CMK (cell line): ENCODE data around the gene LRIG1.

Experiments
- DNase-seq: peaks from one replicate; pipeline ENCODE4 v3.0.0-alpha.2; 2010; ENCODE audit warnings: low read depth

Gene LRIG1

DNA sequence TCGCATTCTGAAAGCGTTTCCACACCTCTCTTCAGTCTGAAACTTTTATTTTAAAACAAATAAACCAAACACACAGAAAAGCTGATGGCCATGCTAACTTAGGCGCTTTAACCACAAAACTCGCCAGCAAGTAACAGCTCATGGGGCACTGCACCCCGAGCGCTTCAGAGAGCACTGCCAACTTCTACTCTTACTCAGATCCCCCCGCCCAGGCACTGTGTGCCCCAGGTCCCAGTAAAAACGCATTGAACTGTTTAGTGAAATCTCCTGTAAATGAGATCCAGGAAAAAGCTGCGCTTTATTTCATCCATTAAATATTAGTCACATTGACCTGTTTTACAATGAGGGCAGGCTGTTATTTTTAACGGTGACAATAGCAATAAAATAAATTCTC lies 99.7 kb downstream of the LRIG1 start:
- no peak for DNase-seq

DNA sequence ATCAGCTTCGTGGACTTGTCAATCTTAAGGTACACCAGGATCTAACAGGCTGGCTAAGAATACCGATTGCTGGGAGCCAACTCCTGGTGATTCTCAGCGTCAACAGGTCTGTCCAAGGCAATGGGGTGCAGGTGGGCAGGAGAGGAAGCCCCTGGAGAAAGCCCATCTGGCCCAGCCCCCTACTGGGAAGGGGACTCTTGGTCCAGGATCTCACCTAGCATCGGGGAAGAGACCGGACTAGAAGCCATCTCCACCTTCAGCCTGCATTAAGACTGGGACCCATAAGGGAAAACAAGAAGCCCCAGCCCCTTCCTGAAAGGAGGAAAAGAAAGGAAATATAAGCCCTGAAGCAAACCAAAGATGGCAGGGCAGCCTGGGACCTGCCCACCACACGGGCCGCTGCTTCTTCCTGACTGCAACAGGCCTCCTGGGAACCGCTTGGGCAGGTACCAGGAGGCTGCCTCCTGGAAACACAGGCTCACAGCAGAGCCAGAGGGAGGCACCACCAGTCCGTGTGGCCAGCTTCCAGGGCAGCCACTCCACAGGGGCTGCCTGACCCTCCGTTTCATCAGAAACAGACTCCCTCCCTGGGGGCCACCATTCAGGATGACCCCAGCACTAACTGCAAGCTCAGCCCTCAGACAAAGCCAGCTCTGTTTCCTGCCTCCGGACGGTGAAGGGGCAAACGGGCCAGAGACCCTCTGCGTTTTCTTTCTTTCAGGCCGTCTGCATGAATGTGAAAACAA lies 100.2 kb downstream of the LRIG1 start:
- no peak for DNase-seq

DNA sequence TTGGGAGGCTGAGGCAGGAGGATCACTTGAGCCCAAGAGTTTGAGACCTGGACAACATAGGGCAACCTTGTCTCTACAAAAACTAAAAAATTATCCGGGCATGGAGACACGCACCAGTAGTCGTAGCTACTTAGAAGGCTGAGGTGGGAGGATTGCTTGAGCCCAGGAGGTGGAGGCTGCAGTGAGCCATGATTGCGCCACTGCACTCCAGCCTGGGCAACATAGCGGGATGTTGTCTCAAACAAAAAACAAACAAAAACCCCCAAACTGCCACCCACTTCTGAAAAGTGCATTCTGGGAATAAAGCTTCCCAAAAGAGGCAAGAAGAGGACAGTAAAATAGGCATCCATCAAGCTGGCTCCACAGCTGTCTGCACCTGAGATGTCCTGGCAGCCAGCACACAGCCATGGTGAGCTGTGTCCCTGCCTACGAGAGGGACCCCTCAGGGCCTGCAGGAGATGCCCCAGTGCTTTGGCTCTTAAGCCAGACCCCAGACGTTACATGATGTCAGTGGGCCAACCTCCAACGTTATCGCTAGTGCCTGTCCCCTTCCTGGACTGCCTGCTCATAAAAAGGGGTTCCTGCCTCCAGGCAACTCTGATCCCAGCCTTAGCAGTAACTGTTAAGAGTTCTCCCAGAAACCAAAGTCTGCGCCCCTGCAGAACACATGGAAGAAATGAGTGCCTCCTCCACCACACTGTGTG lies 101.1 kb downstream of the LRIG1 start:
- DNase-seq = no peak

DNA sequence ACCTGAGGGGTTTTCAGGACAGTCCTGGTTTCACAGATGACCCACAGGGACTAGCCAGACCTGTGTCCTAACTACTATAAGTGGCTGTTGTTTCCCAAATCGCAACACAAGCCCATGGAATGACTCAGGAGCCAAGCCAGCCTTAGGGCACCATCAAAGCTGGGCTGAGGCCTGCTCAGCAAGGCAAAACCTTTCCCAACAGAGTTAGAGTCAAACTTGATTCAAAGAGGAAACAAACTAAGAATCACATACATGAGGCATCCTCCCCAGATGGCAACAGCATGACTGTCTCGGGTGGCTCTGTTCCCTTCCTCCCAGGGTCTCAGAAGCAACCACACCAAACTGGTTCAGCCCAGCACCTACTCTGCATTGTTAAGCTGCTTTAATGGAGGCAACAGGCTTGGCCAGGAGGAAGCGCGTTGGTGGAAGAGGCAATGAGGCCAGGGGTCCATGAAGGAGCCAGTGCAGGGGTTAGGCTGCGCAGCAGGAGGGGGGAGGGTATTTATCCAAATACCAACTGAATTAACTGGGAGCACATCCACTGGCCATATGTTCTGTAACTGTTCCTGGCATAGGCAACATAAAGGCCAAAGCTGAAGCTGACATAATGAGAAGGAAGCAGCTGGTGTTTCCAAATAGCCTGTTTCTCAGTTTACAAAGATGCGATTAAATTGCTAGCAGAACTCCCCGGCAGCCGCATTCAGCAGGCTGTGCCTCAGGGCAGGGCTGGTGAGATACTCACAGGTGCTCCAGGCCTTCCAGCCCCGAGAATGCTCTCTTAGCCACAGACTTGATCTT lies 102.4 kb downstream of the LRIG1 start:
- DNase-seq = no peak

DNA sequence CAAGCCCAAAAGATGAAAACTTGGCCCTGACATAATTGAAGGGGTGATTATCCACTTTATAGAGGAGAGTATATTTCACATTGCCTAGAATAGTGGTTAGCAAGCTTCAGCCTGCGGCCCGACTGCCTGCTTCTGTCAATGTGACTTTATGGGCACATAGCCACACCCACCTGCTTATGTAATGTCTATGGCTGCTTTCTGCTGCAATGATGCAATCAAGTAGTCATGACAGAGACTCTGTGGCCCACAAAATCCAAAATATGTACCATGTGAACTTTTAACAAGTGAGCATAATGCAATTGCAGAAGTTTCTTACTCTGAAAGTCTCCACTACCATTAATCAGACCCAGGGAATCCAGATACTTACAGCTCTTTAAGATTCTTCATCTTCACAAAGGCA lies 103.1 kb downstream of the LRIG1 start:
- DNase-seq = no peak

DNA sequence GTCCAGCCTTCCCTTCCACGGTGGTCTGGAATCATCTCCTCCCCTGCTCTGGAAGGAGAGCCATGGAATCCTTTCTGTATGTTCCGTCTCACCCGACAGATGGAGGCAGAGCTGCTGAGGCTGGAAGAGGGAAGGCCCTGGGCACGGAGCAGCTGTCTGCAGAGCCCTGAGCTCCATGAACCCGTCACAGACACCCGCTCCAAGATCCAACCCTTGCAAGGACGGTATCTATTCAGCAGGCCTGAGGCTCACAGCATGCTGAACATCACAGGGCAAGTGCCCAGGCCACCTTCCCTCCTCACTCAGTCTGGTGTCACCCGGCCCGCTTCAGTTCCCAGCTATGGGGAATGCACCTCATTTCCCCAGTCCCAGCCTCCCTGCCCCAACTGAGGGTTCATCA lies 103.9 kb downstream of the LRIG1 start:
- no peak for DNase-seq

DNA sequence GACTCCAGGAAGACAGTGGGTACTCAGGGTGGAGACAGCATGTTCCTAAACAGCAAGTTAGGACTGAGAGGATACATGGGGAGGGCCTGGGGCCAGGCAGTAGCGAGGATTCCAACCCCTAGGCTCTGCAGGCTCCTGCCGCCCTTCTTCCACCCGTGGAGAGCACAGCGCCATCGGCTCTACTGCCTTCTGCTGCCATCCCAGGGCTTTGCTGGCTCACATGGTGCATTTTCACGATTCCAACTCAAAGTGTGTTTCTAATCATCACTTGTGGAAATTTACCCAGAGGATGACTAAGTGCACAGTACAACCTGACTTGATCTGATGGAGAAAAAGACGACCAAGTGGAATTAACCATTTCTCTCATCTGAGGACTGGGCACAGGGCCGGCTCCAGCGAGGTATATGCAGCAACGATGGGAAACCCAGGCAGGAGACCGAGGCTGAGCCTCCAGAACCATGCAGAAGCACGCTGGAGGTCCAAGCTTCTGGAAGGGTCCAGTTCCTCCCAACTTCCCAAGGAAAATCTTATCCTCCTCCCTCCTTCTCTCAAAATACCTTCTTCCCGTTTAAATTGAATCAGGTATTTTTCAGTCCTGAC lies 104.6 kb downstream of the LRIG1 start:
- DNase-seq = no peak

DNA sequence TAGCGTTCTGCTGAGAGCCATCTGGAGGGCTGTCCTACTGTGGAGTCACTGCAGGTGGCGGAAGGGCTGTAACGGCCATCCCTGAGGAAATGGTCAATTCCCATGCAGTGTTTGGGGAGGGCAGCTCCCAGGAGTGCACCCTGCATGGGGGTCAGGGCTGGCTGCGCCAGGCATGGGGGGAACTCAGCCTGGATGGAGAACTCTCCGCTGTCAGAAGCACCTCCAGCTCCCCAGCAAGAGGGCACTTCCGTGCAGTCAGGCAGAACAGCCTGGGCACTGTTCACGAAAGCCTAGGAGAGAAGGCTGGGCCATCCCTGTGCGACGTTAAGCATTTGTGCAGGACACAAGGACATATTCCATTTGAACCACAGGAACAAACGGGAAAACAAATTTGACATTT lies 105.2 kb downstream of the LRIG1 start:
- no peak for DNase-seq

DNA sequence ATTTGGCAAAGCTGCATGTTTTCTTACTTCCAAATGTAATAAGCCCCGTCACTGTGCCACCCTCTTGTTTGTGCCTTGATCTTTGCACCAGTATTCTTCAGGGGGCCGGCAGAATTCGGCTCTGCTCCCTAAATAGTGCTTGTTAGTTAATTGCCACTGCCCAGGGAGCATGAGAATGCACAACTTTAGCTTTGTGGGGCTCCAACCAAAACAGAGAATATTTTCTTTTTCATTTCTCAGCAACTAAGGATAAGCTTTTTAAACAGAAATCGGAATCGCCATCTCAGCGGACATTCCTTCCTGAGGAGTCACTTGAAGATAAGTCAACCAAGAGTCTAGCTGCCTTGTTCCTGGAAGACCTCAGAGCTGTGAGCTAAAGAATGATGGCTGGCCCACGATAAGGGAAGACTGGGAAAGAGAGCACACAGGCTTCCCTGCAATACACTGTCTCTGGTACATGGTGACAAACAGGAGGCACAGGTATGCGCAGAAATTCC lies 106.0 kb downstream of the LRIG1 start:
- no peak for DNase-seq

DNA sequence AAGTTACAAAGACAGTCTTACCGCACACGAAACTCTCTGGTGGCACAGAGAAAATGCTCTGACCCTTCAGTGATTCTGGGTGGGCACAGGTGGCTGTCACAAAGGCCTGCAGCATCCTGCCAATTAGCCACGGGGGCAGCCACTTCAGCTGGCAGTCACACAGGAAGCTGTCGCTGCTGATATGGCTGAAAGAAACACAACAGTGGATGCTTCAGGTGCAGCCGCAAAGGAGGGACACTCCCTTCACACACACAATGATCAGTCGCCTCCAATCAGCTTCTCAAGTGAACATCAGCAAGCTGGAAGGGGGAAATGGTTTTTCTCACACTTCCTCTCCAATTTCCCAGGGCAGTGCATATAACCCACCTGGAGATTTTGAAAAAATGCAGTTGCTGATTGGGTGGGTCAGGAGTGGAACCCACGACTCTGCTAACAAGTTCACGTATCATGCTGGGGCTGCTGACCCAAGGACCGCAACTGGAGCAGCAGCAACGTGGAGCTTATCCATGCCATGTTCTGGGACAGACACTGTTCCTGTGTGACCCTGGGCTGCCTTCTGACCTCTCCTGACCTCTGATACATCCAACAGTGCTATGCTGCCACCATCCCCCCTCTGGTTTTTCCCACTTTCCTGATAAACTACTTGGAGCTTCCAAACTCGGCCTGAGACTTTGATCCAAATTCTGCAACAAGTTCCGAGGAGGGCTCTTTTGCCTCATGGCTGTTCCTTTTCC lies 106.6 kb downstream of the LRIG1 start:
- no peak for DNase-seq

DNA sequence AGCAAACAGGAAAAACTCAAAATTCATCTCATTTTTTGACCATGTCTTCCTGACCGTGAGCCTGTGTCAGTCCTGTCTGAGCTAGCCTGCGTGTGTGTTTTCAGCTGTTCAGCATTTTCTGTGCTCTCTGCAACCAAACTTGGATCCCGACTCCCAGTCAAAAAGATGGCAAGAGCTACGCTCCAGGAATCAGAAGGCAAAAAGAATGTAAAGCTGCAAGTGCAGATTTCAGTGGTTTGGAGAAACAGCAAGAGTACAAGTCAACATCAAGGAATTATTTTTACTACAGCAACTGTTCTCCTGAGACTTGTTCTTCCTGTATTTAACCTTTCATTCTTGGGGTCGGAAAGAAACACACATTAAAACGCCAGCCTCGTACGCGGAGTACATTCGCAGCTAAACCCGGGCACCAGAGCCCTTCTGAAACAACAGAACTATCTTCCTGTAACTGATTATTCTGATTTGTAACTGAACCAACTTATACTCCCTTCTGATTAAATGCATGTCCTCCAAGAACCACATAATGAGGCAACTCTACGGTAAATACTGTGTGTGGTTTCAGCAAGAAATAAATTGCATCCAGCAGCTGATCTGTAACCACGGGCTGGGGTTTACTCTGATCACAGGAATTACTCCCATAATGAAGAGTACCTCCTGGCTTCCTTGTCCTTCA lies 107.4 kb downstream of the LRIG1 start:
- DNase-seq = no peak

DNA sequence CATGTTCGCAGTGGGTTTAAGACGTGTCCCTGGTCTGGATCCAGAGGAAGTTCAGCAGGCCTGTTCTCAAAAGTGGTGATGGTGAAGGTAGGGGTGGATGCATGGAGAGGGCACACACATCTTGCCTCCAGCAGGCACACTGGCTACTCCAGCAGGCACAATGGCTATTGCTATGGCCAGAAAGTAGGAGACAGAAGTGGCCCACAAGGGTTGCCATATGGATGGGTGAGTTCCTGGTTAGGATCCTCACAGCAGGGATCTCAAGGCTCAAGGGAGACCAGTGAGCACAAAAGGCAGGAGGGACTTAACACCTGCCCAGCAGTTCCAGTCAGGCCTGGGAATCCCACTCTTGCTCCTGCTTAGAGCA lies 107.9 kb downstream of the LRIG1 start:
- no peak for DNase-seq

DNA sequence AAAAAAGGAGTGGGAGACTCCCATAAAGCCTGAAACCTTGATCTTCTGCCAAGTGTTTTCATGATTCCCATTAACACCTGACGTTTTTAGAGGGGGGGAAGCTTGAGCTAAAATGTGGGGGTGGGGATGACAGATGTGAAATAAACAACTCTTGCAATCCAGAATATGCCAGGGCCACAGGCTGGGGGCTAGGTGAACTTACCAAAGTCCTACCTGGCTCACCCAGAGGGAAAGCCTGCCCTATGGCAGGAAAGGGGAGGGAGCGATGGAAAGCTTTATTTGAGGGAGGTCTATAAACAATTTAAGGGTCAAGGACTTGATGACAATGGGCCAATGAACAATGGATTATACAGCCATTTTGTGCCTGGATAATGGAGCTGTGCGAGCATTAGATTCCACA lies 108.3 kb downstream of the LRIG1 start:
- no peak for DNase-seq

DNA sequence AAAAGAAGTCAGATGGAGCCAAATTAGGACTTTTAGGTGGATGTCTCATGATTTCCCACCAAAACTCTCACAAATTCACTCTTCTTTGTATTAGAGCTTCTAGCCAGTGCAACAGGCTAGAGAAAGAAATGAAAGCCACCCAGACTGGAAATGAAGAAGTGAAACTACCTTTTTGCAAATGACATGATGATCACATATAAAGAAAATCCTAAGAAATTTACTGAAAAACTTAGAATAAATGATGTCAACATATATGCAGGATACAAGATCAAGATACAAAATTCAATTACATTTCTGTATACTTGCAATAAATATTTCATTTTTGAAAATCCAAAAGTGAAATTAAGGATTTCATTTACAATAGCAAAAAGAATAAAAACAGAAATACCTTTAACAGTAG lies 110.8 kb downstream of the LRIG1 start:
- DNase-seq = no peak

DNA sequence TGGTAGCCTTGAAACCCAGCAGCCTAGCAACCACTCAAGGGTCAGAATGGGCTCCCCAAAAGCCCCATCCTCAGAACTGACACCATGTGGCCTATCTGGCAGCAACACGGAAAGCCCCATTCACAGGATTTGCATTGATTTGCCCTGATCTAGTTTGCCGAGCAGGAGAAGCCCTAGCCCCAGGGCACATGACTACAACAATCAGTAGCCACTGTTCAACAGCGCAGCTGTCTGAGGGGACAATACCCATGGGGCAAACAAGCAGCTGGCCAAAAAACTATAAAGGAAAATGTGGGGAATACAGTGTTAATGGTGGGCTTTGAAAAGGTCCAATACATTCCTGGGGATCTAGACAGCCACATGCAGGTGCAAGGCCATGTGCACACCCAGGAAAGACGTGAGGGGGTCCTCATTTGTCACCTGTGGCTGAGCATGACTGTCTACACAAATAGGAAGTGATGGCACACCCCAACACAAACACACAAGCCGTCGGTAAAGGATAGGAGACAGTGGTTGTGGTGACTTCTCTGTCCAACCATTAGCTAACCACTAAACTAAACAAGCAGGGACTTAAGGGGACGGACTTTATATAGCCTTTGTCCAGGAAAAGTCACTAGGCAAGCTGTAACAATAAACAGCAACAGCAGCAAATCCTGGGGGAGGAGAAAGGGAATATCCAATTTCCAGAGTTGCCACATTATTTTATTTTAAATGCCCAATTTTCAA lies 113.7 kb downstream of the LRIG1 start:
- no peak for DNase-seq

DNA sequence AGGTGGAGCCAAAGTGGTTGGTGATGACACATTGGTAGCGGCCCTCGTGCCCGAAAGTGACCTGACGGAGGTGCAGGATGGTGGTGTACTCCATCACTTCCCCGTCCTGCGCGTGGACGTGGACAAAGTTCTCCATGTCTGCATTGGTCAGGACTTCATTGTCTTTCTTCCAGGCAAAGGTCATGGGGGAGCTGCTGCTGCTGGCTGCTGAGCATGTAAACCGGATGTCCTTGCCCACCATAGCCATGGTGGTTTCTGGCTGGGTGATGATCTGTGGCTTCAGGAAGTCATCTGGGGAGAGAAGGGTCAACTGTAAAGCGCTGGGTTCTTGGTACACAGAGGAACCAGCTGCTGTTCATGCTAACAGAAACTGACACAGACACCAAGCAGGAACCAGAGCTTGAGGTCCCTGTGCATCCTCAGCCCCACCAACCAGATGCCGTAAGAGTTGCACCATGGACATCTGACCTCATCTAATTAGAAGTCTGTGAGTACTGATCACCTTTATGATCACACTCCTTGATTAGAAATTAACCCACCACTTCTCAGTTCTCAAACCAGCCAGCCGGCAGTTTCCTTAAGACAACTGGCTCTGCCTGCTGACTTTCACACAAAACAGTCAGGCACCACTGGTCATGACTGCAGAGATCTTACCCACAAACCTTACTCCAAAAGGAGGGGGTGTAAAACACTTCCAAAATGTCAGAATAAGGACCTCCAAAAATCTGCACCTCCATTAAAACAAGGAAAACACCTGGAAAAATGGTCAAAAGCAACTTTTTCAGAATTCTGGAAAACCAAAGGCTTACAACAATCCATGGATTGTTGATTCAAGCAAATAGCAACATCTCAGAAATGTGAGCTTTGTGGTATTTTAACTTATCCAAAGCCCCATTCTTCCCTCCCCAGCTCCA lies 114.6 kb downstream of the LRIG1 start:
- peak; percentile 12 for DNase-seq

DNA sequence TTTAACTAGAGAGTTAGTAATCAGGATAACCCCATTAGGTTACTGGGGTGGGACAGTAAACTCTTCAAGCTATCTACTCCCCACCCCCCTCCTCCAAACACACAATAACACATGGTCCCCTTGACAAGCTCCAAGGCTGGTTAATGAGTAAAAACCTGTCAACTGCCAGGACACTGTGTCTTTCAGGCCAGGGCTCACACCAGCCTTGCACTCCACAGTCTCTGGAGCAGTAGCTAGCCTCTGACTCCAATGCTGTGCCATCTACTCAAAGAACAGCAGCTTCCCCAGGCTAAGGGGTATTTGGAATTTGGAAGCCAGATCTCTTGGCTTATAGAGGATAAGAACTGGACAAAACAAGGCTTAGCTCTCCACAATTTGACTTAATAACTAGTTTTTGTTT lies 115.8 kb downstream of the LRIG1 start:
- DNase-seq = no peak

DNA sequence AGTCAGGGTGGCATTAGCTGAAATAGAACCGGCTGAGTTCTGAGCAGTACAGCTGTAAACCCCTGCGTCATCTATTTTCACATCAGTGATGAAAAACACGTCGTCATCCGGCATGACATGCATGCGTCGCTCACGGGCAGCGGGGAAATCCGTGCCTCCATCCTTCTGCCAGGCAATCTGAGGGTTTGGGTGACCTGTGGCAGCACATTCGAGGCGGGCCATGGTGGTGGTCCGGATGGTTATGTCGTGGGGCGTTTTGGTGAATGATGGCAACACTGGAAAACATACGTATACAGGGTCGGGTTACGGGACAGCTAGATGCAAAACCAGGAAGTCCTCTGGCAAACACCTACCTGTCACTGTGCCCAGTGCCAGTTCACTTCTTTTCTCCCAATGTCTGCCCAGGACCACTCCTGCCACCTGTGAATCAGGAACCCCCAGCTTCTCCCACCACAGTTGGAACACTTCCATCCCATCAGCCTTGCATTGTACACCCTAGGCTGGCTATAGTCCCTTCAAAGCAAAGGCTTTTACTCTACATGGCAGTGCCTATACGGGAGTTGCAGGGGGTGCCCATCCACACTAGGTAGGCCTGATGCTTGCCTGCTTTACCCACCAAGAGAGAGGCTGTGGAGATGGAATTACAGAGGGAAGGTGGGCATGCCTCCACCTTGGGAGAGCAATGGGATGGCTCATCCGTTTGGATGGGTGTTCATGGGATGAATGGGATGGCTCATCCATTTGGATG lies 116.7 kb downstream of the LRIG1 start:
- no peak for DNase-seq

DNA sequence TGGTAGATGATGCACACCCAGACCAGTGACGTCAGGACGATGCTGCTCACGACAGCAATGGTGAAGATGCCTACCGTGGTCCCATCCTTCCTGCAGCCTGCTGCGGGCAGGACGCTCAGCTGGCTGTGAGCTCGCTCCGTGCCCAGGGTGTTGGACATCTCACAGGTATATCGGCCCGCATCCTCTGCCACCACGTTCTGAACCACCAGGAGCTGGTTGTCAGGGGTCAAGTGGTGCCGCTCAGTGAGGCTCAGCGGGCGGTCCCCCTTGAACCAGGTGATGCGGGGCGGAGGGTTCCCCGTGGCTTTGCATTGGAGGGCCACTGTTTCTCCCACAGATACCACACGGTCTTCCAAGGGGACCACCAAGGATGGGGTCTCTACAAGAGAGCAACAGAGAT lies 117.8 kb downstream of the LRIG1 start:
- DNase-seq = no peak
